Rectal smooth muscle tissue (tissue), 1 donor: ENCODE results near the gene PPP1CA.
A peak's percentile ranks its signal among the peaks of the same experiment; 100 is the strongest.
"Not testable (repeated sequence)": the region's sequence is repeated elsewhere in the genome, so short reads cannot be mapped to it uniquely, and the experiment has no call there.

ENCODE experiments used
- H3K27ac ChIP-seq: one replicate; pipeline ENCODE4 v1.7.0; 2013; ENCODE audit warnings: low read depth, low read length, inconsistent platforms
- H3K27me3 ChIP-seq: one replicate; pipeline ENCODE4 v1.7.0; 2013; ENCODE audit warnings: low read length; ENCODE audit not compliant: control insufficient read depth, insufficient read depth
- H3K36me3 ChIP-seq: one replicate; pipeline ENCODE4 v1.7.0; 2013; ENCODE audit warnings: low read length; ENCODE audit not compliant: control insufficient read depth, insufficient read depth
- H3K4me1 ChIP-seq: one replicate; pipeline ENCODE4 v1.7.0; 2013; ENCODE audit warnings: low read length; ENCODE audit not compliant: control insufficient read depth, insufficient read depth
- H3K4me3 ChIP-seq: one replicate; pipeline ENCODE4 v1.7.0; 2013; ENCODE audit warnings: low read length
- H3K9ac ChIP-seq: one replicate; pipeline ENCODE4 v1.7.0; 2013; ENCODE audit warnings: low read length

PPP1CA gene

DNA sequence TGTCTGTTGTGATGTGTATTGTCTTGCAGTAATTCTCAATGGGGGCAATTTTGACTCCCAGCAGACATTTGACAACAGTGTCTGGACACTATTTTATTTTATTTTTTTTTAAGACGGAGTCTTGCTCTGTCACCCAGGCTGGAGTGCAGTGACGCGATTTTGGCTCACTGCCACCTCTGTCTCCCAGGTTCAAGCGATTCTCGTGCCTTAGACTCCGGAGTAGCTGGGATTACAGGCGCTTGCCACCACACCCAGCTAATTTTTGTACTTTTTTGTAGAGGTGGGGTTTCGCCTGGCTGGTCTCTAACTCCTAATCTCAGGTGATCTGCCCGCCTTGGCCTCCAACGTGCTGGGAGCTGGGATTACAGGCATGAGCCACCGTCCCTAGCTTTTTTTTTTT, 28.1 kb upstream of the PPP1CA start:
- Histone ChIP-seq H3K9ac (no peak overlapping the region), H3K4me1 (peaks cover 9% of the 10 kb centered on the region), H3K36me3 (peaks cover 8% of the 10 kb centered on the region), H3K27me3 (no peaks in the 10 kb centered on the region), H3K4me3 (no peak overlapping the region), H3K27ac (no peak overlapping the region)

DNA sequence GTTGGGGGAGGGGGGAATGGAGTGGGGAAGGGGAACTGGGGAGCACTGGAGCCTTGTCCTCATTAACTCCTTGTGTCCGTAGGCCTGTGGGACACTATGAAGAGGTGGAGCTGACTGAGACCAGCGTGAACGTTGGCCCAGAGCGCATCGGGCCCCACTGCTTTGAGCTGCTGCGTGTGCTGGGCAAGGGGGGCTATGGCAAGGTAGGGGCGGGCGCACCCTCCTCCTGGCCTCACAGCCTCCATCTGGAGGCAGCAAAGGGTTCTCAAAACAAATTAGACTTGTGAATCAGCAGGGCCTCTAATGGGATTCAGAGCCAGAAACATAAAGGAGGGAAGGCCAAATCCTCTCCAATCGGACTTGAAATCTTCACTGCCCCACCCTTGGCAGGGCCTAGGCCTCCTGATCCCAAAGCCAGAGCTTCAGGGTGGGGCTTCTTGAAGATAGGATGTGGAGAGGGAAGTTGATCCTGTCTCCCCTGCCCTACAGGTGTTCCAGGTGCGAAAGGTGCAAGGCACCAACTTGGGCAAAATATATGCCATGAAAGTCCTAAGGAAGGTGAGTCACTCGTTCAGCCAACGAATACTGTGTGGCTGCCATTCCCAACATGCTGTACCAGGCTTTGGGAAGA, 27.5 kb upstream of the PPP1CA start:
- H3K36me3 ChIP-seq: peaks cover 6% of the 10 kb centered on the region
- no peaks in the 10 kb centered on the region for H3K27me3 ChIP-seq
- H3K9ac ChIP-seq: peak overlapping the region; percentile 81
- H3K27ac ChIP-seq: peak overlapping the region; percentile 88
- H3K4me3 ChIP-seq: peak overlapping the region; percentile 76
- peaks cover 9% of the 10 kb centered on the region for H3K4me1 ChIP-seq

DNA sequence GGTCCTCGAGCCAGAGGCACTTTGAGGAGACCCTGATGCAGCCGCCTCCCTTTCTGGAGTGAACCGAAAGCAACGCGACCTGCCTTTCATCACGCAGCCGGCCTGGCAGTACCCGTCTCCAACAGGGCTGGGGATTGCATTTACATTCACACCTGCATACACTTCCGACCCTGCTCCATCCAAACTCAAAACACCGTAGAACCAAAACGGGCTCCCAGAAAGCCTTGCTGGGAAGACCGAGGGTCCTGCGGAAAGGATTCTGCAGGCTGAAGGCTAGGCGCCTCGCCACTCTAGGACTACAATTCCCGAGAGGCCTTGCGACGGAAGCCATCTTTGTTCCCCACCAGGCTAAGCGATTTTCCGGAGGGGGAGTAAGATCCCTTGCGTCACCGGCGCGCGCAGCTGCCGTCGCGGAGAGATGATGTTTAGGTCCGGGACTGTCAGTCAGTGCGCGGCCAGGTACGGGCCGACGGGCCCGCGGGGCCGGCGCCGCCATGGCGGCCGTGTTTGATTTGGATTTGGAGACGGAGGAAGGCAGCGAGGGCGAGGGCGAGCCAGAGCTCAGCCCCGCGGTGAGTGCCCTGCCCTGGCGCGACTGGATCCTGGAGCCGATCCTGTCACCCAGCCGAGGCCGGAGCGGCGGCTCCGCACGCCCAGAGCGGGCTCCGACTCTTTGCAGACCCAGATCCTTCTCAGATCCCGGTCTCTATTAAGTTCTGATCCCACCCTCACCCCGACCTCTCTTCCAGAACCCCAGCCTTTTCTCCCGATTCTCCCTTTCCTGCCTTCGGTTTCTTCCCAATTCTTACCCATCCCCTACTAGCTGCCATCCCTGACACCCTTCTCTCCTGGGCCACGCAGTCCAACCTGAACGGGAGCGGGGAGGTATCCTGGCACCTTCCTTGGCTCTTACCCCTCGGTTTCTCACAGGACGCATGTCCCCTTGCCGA, 26.7 kb upstream of the PPP1CA start, which contains the start of gene RPS6KB2:
Gene RPS6KB2, plus strand, starts transcription at position 443 of the 950 bp plus-strand sequence. Its CDS starts 52 bp downstream, at position 495.
- peaks cover 9% of the 10 kb centered on the region for H3K4me1 ChIP-seq
- peaks cover 6% of the 10 kb centered on the region for H3K36me3 ChIP-seq
- H3K9ac ChIP-seq: peak within 1 kb of the TSS; percentile 81
- peak within 1 kb of the TSS; percentile 88 for H3K27ac ChIP-seq
- H3K4me3 ChIP-seq: peak within 1 kb of the TSS; percentile 76
- no peaks in the 10 kb centered on the region for H3K27me3 ChIP-seq

DNA sequence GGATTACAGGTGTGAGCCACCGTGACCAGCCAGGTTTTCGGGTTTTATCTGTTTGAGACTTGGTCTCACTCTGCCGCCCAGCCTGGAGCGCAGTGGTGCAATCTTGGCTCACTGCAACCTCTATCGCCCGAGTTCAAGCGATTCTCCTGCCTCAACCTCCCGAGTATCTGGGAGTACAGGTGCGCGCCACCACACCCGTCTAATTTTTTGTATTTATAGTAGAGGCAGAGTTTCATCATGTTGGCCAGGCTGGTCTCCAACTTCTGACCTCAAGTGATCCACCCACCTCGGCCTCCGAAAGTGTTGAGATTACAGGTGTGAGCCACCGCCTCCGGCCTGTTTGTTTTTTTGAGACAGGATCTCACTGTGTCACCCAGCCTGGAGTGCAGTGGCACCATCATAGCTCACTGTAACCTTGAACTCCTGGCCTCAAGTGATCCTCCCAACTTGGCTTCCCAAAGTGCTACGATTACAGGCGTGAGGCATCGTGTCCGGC, 25.8 kb upstream of the PPP1CA start:
- not testable (repeated sequence) for H3K4me1 ChIP-seq, H3K9ac ChIP-seq, H3K27me3 ChIP-seq, H3K36me3 ChIP-seq
- H3K4me3 ChIP-seq: peak overlapping the region; percentile 76
- peak overlapping the region; percentile 88 for H3K27ac ChIP-seq

DNA sequence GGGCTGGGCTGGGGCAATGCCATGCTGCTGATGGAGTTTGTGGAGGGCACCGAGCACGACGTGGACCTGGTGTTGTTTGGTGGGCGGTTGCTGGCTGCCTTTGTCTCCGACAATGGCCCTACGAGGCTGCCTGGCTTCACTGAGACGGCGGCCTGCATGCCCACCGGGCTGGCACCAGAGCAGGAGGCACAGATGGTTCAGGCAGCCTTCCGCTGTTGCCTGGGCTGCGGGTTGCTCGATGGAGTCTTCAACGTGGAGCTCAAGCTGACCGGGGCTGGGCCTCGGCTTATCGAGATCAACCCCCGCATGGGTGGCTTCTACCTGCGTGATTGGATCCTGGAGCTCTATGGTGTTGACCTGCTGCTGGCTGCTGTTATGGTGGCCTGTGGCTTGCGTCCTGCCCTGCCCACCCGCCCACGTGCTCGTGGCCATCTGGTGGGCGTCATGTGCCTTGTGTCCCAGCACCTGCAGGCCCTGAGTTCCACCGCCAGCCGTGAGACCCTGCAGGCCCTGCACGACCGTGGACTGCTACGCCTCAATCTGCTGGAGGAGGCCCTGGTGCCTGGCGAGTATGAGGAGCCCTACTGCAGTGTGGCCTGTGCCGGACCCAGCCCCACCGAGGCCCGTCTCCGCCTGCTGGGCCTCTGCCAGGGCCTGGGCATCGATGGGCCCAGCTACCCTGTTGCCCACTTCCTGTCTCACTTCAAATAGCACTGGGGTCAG, 22.4 kb upstream of the PPP1CA start:
- Histone ChIP-seq H3K4me1 (peaks cover 7% of the 10 kb centered on the region), H3K27ac (no peak overlapping the region), H3K4me3 (no peak overlapping the region), H3K9ac (no peak overlapping the region), H3K36me3 (no peaks in the 10 kb centered on the region), H3K27me3 (no peaks in the 10 kb centered on the region)

DNA sequence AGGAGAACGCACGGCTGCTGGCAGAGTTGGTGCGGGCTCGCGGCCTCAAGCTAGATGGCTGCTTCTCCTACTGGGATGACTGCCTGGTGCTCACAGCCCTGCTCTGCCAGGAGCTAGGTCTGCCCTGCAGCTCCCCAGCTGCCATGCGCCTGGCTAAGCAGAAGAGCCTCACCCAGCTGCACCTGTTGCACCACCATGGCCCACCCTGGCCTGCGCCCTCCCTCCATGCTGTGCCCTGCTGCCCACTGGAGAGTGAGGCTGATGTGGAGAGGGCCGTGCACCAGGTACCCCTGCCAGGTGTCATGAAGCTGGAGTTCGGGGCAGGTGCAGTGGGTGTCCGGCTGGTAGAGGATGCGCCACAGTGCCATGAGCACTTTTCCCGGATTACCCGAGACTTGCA, 21.8 kb upstream of the PPP1CA start:
- H3K27ac ChIP-seq: no peak overlapping the region

DNA sequence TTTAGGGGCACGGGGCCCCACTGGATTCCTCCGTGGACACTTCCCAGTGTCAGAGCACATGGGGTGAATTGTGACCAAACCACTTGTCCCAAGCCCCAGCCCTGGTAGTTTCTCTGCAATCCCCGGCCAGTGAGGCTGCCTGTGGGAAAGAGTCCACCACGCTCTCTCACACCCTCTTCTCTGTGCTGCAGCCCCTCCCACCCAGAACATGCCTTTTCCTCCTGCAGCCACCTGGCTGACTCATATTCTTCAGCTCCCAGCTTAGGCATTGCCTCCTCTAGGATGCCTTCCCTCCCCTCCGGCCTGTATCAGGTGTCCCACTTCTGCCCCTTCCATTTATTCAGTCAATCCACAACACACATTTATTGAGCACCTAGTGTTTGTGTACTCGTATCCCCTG, 21.2 kb upstream of the PPP1CA start:
- no peaks in the 10 kb centered on the region for H3K36me3 ChIP-seq
- no peak overlapping the region for H3K27ac ChIP-seq
- peaks cover 6% of the 10 kb centered on the region for H3K4me1 ChIP-seq
- H3K4me3 ChIP-seq: no peak overlapping the region
- H3K27me3 ChIP-seq: no peaks in the 10 kb centered on the region
- no peak overlapping the region for H3K9ac ChIP-seq

More for the DNA sequence above, 21.8 kb upstream of the PPP1CA start:
- H3K9ac ChIP-seq: no peak overlapping the region
- H3K4me1 ChIP-seq: peaks cover 6% of the 10 kb centered on the region
- H3K36me3 ChIP-seq: no peaks in the 10 kb centered on the region
- H3K4me3 ChIP-seq: no peak overlapping the region
- H3K27me3 ChIP-seq: no peaks in the 10 kb centered on the region

DNA sequence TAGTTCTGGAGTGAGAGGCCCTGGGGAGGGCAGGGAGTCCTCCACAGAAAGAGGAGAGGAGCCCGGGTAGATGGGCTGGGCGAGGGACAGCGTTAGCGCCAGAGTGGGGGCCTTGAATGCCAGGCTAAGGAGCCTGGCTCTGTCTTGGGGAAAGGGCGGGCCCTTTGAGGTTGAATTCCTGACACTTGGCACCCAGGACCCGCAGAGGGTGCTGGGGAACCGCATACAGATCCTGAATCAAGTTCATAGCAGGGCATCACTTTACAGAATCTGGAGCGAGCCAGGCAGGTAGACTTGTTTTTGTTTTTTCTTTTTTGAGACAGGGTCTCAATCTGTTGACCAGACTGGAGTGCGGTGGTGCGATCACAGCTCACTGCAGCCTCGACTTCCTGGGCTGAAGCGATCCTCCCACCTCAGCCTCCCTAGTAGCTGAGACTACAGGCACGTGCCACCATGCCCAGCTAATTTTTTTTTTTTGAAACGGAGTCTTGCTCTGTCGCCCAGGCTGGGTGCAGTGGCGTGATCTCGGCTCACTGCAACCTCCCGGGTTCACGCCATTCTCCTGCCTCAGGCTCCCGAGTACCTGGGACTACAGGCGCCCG, 19.9 kb upstream of the PPP1CA start:
- no peak overlapping the region for H3K9ac ChIP-seq
- H3K4me1 ChIP-seq: peaks cover 3% of the 10 kb centered on the region
- peak overlapping the region; percentile 14 for H3K27ac ChIP-seq
- no peaks in the 10 kb centered on the region for H3K36me3 ChIP-seq
- peak overlapping the region; percentile 22 for H3K4me3 ChIP-seq
- H3K27me3 ChIP-seq: no peaks in the 10 kb centered on the region

DNA sequence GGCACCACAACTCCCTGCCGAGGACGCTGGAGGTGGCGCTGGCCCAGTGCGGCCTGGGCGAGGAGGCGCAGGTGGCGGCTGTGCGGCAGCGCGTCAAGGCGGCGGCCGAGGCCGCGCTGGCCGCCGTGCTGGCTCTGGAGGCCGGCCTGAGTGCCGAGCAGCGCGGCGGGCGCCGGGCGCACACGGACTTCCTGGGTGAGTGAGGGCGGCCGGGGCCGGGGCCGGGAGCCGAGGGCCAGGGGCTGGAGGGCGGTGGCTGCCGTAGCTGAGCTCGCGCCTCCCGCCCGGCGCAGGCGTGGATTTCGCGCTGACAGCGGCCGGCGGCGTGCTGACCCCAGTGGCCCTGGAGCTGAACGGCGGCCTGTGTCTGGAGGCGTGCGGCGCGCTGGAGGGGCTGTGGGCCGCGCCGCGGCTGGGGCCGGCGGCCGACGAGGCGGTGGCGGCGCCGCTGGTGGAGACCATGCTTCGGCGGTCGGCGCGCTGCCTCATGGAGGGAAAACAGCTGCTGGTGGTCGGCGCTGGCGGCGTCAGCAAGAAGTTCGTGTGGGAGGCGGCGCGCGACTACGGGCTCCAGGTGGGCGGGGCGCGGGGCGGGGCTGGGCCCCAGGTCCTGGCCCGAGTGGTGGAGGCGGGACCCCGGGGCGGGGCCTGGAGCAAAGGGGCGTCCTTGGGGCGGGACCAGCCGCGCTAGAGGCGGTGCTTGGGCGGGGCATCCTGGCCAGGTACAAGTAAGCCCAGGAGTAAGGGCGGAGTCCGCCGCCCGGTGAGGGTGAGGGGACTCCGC, 19.2 kb upstream of the PPP1CA start:
- Histone ChIP-seq H3K4me3 (peak overlapping the region; percentile 75), H3K27ac (peak overlapping the region; percentile 86), H3K4me1 (peaks cover 3% of the 10 kb centered on the region), H3K9ac (peak overlapping the region; percentile 38), H3K27me3 (no peaks in the 10 kb centered on the region), H3K36me3 (no peaks in the 10 kb centered on the region)

DNA sequence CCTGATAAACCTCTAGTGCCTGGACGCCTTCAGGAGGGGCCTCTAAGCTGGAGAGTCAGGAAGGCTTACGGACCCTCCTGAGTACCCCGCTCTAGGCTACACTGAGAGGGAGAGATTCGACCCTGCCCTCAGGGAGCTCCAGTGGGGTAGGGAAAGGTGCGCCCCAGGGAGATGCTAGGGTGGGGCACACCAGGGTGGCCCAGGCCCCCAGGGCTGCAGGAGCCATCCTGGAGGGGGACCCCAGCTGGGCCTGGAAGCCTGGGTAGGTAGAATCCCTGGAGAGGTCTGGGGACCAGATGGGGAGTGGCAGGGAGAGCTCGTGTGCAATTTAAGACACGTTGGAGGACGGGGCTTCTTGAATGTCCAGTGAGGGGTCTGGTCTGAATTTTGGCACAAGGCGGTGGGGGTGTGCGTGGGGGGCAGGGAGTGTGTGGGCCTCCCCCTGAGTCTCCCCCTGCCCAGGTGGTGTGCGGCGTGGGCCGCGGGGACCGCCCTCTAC, 18.5 kb upstream of the PPP1CA start:
- H3K36me3 ChIP-seq: no peaks in the 10 kb centered on the region
- peak overlapping the region; percentile 86 for H3K27ac ChIP-seq
- H3K4me3 ChIP-seq: peak overlapping the region; percentile 75
- no peaks in the 10 kb centered on the region for H3K27me3 ChIP-seq
- peak overlapping the region; percentile 38 for H3K9ac ChIP-seq
- peaks cover 3% of the 10 kb centered on the region for H3K4me1 ChIP-seq

DNA sequence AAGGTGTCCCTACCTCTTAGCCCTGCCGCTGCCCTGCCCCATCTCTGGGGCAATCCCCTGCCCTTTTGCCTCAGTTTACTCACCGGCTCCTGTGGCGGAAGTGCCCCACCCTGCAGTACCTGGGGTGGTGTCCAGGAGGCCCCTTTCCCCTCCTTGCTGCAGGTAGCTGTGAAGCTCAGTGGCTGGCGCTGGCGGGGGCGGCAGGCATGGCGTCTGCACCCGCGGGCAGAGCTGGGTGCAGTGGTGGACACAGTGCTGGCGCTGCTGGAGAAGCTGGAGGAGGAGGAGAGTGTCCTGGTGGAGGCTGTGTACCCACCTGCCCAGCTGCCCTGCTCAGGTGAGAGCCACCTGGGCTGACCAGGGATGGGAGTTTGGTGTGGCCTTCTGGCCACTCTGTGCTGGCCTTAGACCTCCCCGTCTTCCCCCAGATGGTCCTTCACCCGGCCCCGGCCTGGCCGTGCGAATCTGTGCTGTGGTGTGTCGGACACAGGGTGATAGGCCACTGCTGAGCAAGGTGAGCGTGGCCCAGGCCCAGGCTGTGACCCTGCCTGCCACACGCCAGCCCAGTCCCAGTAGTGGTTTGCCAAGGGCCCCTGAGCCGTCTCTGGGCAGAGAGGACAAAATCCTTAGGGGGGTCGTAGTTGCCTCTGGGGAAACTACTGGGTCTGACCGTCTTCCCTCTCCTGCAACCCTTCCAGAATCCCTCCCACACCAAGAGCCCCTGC, 17.8 kb upstream of the PPP1CA start:
- Histone ChIP-seq H3K4me1 (peaks cover 3% of the 10 kb centered on the region), H3K27ac (no peak overlapping the region), H3K9ac (no peak overlapping the region), H3K4me3 (peak overlapping the region; percentile 75), H3K36me3 (no peaks in the 10 kb centered on the region), H3K27me3 (no peaks in the 10 kb centered on the region)
